Stimulated activated CD4-positive, alpha-beta T cell treated with anti-CD3 and anti-CD28 coated beads, TNF-alpha, amount 100 ng/mL, for 1 hour (primary cell): Measurements from ENCODE around the gene EXOC4.
"Not testable (repeated sequence)": the region's sequence is repeated elsewhere in the genome, so short reads cannot be mapped to it uniquely, and the experiment has no call there.

Experiments
- DNase-seq, 3 donors: peaks; one replicate each; pipeline ENCODE4 v3.0.0-alpha.2; 2020; ENCODE audit warnings: low read depth in 3 of 3, low spot score in 1 of 3

The EXOC4 gene

GRCh38 chr7:133857376-133858119, 604.7 kb downstream of the EXOC4 start:
- DNase-seq, result no peak

GRCh38 chr7:133858311-133858710, 605.4 kb downstream of the EXOC4 start:
- no peak for DNase-seq

DNA sequence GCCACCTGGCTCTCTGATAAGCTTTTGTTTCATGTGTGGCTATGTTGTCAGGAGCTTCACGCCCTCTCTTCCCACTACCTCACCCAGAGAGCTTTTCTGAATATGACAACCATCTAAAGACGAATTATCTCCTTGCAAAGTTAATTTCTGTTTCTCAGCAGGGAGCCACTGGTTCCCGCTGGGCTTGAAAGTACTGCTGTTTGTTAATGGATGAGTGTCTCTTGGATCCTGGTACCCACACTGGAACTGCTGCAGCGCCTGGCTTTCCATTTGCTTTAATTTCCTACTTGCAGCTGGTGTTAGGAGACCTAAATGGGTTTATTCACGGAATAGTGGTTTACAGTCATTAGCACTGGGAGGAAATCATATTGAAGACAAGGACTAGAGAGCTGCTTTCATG, 606.4 kb downstream of the EXOC4 start:
- DNase-seq, result no peak

DNA sequence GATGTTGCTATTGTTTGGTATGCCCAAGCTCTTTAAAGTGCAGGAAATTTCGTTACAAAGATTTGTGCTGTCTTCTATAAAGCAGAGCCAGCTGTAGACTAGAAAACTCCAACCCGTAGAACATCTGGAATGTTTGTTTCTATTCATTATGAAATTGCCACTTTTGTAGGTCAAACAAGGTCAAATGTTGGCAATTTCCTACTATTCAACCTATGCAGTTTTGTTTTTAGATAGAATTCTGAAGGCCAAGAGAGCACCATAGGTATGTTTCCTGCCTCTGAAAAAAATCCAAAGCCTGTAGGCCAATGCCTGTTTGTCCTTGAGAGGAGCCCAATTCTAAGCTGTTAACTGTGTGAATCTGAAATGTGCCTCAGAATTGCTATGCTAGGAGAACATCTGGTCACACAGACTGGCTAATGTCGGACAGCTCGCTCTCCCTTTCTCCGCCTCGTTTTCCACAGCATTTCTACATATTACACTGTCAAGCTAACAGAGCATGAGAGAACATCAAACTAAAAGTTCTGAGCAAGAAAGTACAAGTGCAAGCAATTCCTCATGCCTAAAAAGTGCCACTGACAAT, 607.1 kb downstream of the EXOC4 start:
- no peak for DNase-seq

GRCh38 chr7:133860628-133861335, 607.9 kb downstream of the EXOC4 start:
- DNase-seq, result no peak

DNA sequence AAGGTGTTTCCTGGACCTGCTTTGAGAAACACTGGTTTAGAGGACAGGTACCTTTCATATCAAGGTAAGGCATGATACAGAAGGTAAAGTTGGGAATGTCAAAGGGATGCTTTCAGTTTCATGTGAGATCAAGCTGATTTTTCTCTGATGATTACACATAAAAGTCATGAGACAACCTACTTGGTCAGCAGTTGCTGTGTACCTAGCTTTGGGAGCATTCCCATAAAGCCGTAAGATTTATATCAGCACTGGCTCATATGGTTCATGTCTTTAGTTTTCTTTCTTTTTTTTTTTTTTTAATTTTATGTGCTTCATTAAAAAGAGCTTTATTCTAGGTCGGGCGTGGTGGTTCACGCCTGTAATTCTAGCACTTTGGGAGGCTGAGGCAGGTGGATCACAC, 609.0 kb downstream of the EXOC4 start:
- no peak for DNase-seq

- DNase-seq, result no peak
These were observed 610.6 kb downstream of the EXOC4 start for GRCh38 chr7:133863362-133864061.

DNA sequence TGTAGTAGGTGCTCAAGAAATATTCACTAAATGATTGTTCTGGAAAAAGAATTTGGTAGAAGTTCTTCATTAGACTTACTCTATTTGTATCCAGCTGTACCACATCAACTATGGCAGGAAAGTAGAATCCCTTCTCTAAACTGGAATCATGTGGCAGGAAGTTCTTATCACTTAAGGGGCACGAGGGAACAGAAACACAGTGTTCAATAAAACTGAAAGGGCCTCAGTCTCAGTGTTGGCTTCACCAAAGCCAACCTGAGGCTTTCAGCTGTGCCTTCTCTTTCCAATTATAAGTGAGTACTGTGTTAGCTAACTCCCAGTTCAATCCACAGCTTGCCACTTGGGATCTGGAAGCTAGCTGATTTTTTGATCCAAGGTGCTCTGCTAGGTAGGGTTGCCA, 616.7 kb downstream of the EXOC4 start:
- DNase-seq, result no peak

DNA sequence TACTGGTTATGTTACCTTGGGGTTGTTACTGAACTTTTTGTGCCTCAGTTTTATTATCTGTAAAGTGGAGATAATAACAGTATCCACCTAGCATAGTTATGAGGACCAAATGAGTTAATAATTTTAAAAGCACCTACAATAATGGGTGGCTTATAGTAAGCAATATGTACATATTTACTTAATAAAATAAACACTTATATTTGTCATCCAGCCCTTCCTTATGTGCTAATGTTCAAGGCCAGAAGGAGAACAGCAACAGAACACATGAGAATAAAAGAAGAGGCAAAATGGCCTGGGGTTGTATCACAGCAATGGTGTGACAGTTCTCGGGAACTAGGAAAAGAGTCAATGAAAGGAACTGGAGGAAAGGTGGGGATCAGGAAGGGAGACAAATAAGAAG, 618.9 kb downstream of the EXOC4 start:
- DNase-seq, result no peak

- no peak for DNase-seq
These were observed 620.3 kb downstream of the EXOC4 start for GRCh38 chr7:133873187-133873586.

- DNase-seq, result no peak
These were observed 620.8 kb downstream of the EXOC4 start for GRCh38 chr7:133873631-133874030.

- DNase-seq, result no peak
These were observed 630.7 kb downstream of the EXOC4 start for GRCh38 chr7:133883591-133883990.

DNA sequence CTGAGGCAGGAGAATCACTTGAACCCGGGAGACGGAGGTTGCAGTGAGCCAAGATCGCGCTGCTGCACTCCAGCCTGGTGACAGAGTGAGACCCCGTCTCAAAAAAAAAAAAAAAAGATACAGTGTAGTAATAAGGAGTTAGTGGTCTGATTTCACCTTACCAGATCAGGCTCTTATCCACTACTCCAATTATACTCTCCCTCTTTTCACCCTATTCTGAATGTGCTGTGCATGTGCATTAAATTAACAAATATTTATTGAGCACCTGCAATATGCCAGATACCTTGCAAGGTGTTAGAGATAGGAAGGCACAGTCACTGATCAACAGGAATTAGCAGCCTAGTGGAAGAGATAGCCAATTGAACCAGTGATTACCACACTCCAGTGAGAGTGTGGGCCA, 632.3 kb downstream of the EXOC4 start:
- no peak for DNase-seq

DNA sequence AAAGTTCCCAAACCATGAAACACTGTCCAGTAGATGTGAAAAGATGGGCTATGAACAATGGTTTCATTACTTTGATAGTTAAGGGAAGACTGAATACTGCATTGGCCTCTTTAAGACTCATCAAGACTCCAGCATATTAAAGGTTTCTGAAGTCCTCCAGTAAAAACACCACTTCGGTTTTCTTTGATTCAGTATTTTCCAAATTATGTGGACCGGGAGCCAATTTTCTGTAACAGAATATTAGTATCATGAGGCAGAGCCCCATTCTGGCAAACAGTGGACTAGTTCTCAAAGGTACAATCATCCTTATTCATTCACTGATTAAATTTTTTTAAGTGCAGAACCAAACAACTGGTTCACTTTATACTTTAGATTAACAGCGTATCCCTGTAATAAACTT, 633.2 kb downstream of the EXOC4 start:
- DNase-seq, result no peak

GRCh38 chr7:133886797-133887196, 633.9 kb downstream of the EXOC4 start:
- DNase-seq, result no peak

- DNase-seq, result no peak
These were observed 634.6 kb downstream of the EXOC4 start for GRCh38 chr7:133887459-133887858.

DNA sequence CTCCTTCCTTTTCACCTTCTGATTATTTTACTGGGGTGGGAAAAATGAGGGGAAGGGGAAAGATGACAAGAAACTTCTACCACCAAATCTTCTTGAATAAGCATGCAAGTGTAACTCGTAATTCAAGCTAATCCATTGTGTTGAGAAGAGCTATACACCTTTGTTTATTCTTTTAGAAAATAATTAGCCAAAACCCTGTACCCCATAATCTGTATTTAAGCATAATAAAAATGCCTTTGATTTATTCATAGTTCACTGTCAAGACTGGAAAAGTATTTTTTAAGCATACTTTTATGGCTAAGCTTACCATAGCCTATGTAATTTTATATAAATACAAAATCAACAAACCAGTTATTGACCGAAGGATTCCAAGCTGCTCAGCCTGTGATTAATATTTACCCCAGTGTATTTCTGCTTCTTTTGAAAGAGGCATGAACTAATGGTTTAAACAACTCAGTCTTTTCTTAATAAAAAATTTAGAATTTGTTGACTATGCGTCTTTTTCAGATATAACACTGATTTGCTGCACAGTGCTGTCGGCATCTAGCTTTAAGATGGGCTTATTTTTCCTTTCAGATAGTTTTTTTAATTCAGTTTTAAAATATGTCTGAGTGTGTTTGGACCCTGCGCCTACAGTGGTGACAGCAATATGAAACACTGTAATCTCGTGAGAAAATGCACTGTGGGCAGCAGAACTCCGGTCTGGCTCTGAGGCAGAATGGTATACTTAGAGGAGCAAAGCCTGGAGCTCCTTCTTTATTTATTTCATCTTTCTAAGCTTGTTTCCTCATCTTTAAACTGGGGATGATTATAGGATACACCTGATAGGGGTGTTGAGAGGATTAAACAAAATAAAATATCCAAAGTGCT, 635.4 kb downstream of the EXOC4 start:
- no peak for DNase-seq

DNA sequence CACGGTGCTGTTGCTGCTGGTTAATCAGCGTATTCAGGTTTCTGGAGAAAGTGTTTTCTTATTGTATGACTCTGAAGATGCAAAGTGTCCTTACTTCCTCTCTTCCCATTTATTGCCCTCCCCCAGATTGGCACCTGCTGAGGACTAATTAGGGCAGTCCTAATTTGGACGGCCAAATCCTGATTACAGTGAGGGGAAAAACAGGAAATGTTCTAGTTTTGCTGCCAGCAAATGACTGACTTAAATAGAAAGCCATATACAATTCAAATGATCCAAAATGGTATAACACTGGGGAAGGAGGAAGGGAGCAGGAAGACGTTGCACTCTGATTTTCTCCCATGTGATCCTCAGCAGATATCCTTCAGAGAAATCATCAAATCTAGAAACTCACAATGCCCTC, 651.9 kb downstream of the EXOC4 start:
- no peak for DNase-seq

GRCh38 chr7:133906553-133906952, 653.7 kb downstream of the EXOC4 start:
- DNase-seq, result not testable (repeated sequence)

- DNase-seq, result no peak
These were observed 657.9 kb downstream of the EXOC4 start for GRCh38 chr7:133910761-133911160.

- DNase-seq, result no peak
These were observed 658.8 kb downstream of the EXOC4 start for GRCh38 chr7:133911724-133912123.
